ACHN (cell line): ENCODE results near the gene SSTR4.

ENCODE experiments used
- DNase-seq: peaks from one replicate; pipeline ENCODE4 v3.0.0-alpha.2; 2015
- in situ Hi-C: cut with HindIII; loops from 2 replicates; pipeline ENCODE4 v1.10.0; 2017; ENCODE audit warnings: low sequenced_read_pairs, low pct_ligation_motif_present, low pct_unique_long_range_greater_than_20kb

The SSTR4 gene

DNA sequence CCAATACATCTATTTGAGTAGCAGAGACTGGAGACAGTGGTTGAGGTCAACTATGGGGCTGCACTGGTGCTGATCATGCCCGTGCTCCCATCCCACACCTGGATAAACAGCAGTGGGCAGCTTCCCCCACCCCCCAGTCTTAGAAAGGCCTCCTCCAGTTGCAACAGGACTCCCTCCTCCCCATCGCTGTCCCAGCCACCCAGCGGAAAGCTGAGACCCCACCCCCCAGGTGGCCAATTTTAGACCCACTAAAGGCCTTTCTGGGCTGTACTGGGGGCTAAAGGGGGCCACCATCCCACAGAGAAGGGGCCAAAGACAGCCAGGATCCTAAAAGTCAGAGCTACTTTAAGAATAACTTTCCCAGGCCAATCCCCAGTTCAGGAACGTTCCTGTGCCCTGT, 1.2 kb upstream of the SSTR4 start:
- in situ Hi-C loops: no loop called here
- no peak for DNase-seq

DNA sequence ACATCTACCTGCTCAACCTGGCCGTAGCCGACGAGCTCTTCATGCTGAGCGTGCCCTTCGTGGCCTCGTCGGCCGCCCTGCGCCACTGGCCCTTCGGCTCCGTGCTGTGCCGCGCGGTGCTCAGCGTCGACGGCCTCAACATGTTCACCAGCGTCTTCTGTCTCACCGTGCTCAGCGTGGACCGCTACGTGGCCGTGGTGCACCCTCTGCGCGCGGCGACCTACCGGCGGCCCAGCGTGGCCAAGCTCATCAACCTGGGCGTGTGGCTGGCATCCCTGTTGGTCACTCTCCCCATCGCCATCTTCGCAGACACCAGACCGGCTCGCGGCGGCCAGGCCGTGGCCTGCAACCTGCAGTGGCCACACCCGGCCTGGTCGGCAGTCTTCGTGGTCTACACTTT, 619 bp downstream of the SSTR4 start:
- no peak for DNase-seq
- in situ Hi-C loops: no loop called here

DNA sequence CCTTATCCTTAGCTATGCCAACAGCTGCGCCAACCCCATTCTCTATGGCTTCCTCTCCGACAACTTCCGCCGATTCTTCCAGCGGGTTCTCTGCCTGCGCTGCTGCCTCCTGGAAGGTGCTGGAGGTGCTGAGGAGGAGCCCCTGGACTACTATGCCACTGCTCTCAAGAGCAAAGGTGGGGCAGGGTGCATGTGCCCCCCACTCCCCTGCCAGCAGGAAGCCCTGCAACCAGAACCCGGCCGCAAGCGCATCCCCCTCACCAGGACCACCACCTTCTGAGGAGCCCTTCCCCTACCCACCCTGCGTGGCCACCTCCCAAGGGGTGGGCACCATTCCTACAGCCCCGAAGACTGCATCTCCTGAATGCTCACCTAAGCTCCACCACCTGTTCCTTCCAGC, 1.3 kb downstream of the SSTR4 start:
- DNase-seq: no peak
- in situ Hi-C loops: no loop called here

DNA sequence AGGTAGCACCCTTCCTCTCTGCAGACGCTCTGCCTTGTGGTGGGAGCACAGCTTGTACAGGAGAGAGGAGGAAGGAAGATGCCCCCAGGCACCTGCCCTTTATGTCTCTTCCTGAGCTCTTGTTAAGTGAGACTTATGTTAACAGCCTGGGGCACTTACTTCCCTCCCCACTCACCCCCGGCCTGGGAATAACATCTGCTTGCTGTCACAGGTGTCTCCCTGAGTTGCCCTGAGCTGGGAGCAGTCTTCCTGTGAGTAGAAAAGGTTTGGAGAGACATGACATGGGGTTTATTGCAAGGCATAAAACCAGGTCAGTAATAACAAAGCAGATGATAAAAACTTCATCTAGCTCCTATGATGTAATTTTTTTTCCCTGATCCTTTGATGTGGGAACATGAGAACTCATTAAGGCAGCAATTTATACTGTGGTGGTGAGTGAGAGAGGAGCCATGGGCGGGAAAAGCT, 1.9 kb downstream of the SSTR4 start:
- DNase-seq: no peak
- in situ Hi-C loops: no loop called here

DNA sequence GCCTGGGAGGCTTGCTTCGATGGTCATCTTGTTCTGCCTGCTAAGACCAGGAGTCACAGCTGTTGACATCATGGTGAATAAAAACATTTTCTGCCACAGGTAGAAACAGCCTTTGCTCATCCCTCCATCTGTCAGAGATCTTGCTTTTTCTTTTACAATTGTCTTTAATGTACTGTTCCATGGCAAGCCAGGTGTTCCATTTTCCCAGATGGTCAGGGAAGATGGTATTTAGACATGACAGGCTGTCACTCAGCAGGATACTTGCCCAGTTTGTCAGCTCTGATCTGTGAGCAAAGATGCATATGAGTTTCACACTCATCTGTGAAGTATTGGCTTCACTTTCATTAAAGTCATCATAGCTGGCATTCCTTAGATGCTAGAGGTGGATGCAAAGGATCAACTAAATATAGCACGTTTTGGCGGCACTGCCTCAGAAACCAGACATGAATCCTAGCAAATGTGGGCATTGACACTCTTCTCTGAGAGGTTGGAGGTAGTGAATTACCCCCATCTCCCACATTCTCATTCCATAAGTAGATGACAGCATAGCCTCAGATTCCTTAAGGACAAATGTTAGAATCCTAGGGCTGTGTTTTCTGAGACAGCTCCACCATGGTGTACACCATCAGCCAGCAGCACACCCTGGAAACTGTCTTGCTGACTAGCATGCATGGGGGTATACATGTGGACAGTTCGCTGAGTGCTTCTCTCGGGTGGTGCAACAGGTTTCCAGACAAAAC, 4.2 kb downstream of the SSTR4 start:
- no peak for DNase-seq
- in situ Hi-C loops: no loop called here

DNA sequence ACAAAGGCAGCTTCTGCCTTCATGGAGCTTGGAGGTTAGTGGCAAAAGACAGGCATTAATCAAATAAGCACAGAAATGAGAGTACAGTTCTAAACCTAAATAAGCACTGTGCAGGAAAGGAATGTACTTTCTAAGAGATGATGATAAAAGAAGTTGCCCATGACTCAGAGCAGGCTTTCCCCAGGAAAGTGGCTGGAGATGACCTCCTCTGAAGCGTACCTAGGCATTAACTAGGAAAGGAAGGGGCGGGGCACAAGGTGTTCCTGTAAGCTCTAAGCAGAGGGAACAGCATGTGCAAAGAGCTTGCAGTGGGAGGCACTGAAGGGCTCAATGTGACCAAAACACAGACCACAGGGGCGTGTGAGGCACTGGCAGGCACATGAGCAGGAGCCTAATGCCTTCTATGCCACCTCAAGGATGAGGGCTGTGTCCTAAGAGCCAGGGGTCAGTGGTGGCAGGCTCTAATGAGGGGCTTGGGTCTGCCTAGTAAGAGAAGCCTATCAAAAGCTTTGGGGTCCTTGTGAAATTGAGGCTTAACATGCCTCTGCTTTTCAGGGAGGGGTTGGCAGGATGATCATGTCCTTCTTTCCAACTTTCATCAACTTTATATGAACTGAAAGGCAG, 4.9 kb downstream of the SSTR4 start:
- DNase-seq: no peak
- in situ Hi-C loops: no loop called here

DNA sequence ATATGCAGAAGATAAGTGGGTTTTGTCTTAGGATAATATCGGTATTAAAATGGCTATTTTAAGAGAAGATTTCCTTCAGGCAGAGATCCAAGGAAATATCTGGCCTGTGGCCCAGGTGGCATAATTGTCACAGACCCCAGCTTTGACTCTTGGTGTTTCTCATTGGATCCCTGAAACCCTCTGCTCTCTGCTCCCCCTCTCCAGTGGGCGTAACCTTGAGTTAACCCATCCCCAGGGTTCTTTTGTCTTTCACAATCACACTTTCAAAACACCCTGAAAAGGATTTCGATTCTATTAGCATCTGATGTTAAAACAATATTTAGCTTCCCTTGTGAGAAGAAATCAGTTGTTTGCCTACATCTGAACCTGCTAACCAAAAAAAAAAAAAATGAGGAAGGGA, 7.2 kb downstream of the SSTR4 start:
- no peak for DNase-seq
- in situ Hi-C loops: no loop called here

DNA sequence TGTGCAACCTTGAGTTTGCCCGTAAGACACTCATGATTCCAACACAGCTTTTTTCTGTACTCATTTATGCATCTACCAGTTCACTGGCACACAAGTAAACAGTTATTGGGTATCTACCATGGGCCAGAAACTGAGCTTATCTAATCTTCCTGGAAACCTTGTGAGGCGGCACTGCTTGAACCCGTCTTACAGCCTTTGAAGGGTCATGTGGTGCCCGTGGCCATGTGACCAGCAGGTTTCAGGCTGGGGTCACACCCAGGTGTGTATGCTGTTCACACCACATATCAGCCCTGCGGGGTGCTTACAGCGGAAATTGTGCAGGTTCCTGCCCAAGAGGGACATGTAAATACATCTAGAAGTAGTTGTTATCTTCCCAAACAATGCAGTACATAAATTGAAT, 8.3 kb downstream of the SSTR4 start:
- in situ Hi-C loops: no loop called here

DNA sequence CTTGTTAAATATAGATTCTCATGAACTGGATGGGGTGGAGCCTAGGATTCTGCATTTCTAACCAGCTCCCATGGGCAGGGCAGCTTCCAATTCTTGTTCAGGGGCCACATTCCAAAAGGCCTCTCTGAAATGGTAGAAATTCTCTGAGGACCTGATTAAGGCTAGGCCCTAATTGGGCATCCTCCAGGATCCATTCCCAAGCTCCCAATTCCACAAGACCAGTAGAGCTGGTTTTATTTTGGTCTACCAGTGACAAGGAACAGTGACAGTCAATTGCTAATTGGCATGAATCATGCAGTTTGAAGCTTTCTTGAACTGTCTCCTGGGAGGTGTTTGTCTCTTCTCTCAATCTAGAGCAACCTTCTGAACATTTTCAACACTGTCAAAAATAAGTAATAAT, 11.3 kb downstream of the SSTR4 start:
- no peak for DNase-seq
- in situ Hi-C loops: no loop called here

More for the DNA sequence above, 8.3 kb downstream of the SSTR4 start:
- no peak for DNase-seq

DNA sequence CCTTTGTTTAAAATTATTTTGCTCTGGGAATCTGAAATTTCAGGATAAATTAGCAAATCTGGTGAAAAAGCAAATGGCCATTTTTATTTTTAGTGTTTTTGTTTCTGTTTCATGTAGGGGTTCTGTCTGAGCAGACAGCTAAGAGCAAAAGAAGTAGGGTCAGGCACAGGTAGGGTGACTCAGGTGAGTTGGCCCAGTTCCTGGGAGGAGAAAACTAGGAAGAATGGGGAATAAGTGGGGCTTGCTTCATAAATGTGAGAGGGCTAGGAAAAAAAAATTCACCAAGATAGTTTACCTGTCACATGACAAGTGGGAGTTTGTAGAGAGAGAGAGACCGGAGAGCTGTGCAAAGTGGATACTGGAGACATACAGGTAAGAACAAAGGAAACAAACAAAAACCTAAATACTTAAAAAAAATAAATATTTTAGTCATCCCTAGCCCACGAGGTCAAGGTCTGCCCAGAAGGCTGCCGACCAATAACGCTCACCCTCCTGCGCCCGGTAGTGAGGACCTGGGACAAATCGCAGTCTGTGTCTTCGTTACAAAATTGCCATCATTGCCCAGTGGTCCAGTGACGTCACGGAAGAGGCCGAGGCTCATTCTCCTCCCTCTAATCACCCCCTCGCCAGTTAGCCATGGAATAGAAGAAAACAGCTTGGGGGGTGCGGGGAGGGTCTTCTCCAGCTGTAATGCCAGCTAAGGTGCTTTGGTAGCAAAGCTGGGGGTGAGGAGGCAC, 12.1 kb downstream of the SSTR4 start:
- in situ Hi-C loops: no loop called here
- DNase-seq: no peak

DNA sequence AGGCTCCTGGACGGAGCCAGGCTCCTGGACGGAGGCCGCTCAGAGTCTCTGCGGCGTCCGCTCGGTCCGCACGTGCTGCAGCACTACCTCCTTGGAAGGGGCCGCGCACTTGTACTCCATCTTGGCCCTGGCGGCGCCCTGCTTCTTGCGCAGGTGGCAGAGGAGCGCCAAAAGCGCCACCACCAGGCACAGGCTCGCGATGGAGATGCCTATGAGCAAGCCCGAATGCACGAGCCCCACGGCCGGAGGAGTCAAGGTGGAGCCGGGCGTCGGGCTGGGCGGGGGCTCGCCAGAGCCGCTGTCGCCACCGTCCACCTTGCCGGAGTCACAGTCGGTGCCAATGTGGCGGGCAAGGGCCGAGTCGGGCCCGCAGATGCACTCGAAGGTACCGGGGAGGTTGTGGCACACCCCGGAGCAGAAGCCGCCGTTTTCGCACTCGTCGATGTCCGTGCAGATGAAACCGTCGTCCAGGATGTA, 12.7 kb downstream of the SSTR4 start:
- in situ Hi-C loops: no loop called here
- no peak for DNase-seq

DNA sequence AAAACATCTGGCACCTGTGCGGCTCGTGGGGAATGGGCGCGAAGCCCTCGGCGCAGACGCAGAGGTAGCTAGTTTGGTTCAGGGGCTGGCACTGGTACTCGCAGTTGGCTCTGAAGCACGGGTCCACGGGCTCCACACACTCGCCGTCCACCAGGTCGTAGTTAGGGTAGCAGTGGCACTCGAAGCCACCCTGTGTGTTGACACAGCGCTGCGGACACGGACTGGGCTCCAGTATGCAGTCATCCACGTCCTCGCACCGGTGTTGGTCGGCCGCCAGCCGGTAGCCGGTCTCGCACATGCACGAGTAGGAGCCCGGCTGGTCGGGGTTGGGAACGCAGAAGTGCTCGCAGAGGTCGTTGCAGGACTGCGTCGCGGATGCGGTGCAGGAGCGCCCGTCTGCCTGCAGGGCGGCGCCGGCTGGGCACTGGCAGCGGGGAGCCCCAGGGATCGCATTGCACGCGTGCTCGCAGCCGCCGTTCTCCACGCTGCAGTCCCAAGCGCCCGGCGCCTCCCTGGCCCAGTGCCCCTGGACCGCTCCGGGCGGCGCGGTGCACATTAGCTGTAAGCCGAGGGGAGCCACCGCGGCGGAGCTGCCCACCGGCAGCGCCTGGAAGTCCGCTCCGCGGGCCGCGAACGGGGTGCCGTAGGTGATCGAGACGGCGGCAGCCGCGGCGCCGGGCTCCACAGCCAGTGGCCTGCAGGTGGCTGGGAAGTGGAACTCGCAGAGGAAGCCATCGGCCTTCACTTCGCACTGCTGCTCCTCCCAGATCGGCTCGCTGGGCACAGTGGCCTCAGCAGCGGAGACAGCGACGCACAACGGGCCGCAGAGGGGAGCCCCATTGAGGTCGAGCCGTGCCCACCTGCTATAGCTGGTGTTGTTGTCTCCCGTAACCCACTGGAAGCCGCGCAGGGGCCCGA, 13.4 kb downstream of the SSTR4 start:
- in situ Hi-C loops: no loop called here
- peak; percentile 57 for DNase-seq

DNA sequence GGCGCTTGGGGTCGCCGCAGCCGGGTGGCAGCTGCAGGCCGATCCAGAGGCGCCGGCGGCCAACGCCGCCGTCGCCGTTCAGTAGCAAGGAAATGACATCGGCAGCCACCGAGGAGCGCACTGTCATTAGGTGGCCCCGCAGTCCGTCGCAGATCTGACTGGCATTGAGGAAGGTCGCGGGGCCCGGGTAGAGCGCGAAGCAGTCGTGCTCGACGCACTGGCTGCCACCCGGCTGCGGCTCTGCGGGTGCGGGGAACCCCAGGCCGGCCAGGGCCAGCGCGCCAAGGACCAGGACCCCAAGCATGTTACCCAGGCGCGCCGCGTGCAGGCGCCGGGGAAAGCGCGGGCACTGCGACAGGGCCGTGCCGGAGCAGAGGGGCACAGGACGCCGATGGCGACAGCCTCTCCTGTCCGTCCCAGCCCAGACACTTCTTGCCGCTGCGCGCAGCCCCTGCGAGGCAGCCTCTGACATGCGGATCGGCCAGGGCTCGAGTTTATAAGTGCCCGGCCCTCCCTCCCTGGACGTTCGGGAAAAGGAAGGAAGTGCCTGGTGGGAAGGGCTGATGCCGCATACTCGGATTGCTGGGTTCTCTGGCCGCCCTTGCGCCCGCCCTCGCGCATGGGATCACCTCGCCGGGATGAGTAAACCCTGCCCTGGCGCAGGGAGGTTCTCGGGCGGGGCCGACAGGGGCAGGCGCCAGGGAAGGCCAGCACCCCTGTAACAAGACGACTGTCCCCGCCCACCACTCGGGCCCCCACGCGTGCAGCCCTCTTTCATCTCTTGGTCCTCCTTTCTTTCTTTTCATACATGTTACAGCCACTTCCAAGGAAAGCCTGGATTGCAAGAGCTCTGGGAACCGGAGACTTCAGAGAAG, 14.3 kb downstream of the SSTR4 start, which contains the start of gene THBD:
Gene THBD, minus strand, starts transcription at position 472 of the 875 bp plus-strand sequence. Its CDS starts 168 bp downstream, at position 304.
- DNase-seq: peak; percentile 76
- in situ Hi-C loops: no loop called here

DNA sequence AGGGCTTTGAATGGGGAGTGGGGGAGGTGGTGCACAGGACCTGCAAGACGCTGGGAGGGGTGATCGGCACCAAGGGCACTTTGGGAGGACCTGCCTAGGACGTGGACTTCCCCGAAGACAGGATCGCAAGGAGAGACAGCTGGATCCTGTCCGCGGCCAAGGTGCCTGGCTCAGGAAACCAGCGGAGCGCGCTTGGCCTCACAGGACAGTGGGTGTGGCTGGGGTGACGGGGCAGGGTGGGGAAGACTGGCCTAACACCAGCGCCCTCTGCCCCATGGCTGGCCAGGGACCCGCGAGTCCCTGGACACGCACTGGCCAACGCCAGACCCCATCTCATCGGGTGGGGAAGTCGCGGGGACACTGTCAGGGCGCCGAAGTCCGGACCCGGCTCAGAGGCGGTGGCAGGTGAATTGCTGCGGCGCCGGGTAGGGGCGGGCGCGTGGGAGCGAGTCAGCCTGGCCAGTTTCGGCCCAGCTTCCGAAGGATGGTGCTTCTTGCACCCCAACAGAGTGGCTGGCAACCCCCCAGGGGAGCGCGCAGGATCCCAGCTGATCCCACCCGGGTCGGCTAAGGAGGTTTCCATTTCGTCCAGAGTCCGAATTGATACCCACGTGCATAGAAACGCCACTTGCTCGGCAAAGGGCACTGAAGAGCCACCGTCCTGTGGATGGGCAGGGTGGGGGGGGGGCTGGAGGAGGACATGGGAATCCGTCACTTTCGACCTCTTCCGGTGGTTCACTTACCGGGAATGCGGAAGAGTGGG, 15.1 kb downstream of the SSTR4 start:
- DNase-seq: peak; percentile 46
- in situ Hi-C loops: no loop called here

DNA sequence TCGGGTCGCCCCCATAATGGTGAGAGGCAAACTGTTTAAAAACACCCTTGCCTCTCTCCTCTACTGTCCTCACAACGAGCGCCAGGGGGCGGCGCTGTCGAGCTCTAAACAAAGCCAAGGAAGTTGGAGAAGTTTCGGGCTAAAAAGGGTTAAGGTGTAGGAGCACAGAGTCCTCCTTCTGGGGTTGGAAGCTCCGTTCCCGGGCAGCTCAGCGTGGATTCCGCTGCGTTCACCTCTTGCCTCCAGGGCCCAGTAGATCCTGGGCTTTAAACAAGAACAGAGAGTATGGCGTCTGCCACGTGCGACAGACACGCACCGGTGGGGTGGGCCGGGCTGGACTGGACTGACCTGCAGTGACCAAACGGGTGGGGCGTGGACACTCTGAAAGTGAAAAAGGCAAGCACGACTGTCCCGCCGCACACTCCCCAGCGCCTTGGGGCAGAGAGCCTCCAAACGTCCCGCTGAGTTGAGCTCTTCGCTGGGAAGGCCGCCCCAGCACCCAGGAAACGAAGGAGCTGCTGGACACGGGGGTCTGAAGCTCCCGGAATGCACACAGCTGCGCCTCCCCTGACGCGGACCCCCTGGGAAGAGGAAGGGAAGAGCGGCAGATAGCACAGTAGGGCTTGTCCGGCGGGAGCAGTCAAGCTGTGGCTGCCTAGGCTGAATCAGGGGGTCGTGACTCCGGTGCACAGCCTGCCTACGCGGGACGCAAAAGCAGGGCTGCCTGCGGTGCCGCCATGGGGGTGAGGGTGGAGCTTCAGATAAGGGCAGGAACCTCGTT, 15.9 kb downstream of the SSTR4 start:
- DNase-seq: peak; percentile 62
- in situ Hi-C loops: no loop called here

DNA sequence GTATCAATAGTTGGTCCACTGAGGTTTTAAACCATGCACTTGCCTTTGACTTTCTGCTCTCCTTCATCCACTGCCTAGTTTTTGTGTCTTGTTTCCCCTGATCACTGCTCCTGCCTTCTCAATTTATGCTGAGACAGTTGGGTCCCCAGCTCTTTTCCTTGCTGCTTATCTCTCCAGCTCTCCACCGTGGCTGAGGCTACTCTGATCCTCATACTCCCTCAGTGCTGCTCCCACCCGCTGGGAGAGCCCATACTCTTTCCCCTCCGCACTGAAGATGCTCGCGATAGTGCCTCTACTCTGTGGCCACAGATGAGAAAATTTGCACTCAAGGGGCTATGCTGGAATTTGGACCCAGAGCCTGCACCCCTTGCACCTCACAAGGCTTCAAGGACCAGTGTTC, 17.8 kb downstream of the SSTR4 start:
- no peak for DNase-seq
- in situ Hi-C loops: no loop called here
